ENCODE results near the gene NAP1L4.

NAP1L4 gene

GRCh38 chr11:2923446-2924375, 68.4 kb downstream of the NAP1L4 start:
- no peak for DNase-seq (ENCODE audit: low read depth, low spot score)

- DNase-seq (ENCODE audit: low read depth, low spot score), result no peak
Observed at GRCh38 chr11:2922655-2923054, 69.5 kb downstream of the NAP1L4 start.

GRCh38 chr11:2921742-2922493, 70.2 kb downstream of the NAP1L4 start:
- DNase-seq (ENCODE audit: low read depth, low spot score), result no peak

DNA sequence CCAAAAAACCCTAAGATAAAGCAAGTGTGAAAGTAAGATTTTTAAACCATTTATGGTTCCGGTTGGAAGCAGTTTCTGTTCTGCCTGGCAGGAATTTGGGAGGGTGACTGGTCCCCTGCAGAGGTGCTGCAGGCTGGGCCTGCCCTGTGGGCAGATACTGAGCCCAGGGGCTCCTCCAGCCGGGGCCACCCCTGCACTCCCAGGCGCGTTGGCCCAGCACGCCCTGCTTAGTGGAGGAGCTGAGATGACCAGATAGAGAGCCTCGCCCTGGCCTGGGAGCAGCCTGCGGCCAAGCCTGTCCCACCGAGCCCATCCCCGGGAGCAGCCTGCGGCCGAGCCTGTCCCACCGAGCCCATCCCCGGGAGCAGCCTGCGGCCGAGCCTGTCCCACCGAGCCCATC, 70.9 kb downstream of the NAP1L4 start:
- no peak for DNase-seq (ENCODE audit: low read depth, low spot score)

DNA sequence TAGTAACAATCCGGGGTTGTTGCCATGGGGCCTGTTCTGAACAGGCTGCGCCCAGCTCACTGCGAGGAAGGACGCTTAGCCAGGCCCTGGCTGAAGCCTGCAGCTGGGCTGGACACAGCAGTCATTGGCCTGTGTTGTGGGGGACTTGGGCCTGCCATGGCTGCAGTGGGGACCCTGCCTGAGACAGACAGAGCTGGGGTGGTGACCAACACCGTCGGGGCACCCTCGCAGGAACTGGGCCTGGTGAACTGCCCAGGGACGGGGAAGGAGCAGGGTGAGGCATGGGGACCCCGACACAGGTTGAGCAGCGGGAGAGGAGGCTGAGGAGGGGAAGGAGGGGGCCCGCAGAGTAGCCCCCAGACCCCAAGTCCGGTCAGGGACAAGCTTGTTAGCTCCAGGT, 71.8 kb downstream of the NAP1L4 start:
- no peak for DNase-seq (ENCODE audit: low read depth, low spot score)

DNA sequence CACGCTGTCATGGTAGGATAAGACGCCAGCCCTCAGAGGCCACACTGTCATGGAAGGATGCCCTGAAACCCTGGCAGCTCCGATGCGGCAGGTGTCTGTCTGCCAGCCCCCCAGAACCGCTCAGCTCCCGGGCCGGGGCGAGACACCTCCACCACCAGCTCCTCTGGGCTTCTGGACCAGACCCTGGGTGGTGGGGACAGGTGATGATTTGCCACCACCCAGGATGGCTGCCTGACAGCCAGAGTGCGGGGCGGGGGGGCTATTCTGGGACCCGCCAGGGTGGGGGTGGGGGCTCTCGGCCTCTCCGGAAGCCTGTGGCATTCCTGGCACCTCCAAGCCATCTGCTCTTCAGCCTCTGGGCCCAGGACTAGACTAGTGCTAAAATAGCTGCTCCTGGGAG, 72.3 kb downstream of the NAP1L4 start:
- DNase-seq (ENCODE audit: low read depth, low spot score), result no peak

DNA sequence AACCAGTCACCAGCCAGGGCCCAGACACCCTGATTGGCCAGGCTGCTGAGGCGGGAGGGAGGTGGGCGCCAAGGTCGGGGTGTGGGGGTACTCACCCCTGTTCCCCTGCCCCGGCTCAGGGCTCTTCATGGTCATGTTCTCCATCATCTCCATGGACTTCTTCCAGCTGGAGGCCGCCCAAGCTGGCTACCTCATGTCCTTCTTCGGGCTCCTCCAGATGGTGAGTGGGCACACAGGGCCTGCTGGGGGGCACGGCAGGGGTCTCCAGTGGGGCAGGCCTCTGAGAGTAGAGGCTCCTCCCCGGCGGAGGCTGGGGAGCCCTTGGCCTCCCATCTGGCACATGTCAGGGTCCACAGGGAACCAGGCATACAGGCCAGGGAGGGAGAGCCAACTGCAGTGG, 72.9 kb downstream of the NAP1L4 start:
- DNase-seq (ENCODE audit: low read depth, low spot score), result no peak

DNA sequence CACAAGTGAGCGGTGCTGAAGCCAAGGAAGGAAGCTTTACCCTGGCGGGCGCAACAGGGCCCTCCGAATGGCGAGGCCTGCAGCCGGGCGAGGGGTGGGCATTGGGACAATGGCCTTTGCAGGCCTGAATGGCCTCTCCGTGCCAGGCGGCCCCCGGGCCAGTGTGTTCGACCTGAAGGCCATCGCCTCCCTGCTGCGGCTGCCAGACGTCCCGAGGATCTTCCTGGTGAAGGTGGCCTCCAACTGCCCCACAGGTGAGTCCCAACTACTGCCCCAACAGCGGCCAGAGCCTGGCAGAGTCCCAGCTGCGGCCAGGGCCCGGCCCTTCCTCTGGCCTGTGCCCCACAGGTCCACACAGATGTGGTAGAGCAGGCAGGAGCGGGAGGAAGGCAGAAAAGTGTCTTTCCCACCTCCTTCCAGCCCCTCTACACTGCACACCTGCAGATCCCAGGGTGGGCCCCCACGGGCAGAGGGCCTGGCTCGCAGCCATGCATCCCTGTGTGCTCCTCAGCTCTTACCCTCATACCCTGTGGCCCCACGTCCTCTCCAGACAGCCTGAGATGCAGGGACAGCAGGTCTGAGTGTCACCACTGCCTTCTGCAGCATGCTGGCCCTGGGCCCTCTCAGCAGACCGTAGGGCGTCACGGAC, 74.2 kb downstream of the NAP1L4 start:
- DNase-seq (ENCODE audit: low read depth, low spot score), result no peak

DNA sequence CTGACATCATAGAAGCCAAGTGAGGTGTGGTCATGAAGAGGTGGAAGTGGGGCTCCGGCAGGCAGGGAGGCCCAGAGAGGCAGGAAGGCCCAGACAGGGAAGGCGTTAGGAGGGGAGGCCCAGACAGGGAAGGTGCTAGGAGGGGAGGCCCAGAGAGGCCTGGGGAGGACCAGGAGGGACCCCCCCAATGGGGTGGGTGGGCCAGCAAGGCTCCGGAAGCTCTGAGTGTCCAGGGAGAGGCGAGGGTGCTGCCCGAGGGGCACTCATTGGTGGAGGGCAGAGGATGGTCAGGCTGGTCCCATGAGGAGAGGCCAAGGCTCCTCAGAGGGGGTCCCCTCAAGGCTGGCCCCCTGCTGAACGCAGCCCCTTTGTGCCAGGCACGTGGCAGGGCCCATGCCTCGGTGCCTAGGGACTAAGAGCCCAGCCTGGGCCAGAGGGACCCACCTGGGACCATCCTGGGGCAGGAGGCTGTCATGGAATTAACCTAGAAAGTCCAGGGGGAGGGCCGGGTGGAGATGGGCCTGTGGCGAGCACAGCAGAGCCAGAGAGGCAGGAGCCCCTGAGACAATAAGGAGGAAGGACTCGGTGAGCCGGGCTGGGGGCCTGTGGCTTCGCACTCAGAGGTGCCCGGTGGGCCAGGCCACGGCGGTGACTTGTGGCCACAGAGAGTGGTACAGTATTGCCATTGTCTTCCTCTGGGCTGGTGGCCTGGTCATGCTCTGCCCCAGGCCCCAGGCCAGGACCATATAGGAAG, 75.1 kb downstream of the NAP1L4 start:
- DNase-seq (ENCODE audit: low read depth, low spot score), result no peak

DNA sequence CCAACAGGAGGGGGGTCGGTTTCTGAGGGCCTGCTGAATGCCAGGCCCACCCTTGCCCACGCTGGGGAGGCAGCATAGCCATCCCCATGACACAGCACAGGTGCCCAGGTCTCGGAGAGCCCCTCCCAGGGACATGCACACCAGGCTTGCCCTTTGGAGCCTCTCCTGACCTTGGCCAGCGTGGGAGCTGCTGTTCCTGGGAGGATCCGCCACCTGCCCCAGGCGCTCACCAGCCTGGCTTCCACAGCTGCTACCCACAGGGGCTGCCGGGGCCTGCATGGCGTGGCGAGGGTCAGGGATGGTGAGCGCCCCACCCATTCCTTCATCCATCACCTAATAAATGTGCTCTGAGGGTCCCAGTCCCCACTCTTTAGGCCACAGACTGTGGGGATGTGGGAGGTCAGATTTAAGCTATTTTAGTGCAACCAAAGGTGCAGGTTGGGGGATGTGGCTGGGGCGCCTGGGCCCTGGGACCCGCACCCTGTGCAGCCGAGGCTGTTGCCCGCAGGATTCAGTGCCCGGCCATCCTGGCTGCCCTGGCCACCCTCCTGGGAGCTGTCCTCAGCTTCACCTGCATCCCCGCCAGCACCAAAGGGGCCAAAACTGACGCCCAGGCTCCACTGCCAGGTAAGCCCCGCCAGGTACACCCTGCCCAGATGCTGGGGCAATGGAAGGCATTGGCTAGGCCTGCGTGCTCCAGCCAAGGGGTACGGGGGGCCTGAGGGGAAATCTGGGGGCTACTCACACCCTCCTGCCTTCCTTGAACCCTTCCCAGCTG, 75.8 kb downstream of the NAP1L4 start:
- no peak for DNase-seq (ENCODE audit: low read depth, low spot score)

DNA sequence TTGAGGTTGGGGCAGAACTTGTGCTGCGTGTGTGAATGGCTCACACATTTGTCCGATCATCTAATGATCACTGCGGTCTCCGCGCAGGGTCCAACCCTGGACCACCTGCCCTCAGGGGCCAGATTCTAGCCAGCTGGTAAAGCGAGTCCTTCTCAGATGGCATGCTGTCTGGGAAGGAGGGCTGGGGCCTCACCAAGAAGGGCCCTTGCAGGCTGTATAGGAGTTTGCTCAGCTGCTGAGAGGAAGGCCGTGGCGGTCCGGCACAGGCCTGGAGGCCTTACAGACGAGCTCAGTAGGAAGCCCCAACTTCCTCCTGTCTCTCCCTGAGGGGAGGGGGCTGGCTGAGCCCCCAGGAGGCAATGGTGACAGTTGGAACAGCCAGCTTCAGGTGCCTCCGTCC, 76.7 kb downstream of the NAP1L4 start:
- DNase-seq (ENCODE audit: low read depth, low spot score), result no peak

DNA sequence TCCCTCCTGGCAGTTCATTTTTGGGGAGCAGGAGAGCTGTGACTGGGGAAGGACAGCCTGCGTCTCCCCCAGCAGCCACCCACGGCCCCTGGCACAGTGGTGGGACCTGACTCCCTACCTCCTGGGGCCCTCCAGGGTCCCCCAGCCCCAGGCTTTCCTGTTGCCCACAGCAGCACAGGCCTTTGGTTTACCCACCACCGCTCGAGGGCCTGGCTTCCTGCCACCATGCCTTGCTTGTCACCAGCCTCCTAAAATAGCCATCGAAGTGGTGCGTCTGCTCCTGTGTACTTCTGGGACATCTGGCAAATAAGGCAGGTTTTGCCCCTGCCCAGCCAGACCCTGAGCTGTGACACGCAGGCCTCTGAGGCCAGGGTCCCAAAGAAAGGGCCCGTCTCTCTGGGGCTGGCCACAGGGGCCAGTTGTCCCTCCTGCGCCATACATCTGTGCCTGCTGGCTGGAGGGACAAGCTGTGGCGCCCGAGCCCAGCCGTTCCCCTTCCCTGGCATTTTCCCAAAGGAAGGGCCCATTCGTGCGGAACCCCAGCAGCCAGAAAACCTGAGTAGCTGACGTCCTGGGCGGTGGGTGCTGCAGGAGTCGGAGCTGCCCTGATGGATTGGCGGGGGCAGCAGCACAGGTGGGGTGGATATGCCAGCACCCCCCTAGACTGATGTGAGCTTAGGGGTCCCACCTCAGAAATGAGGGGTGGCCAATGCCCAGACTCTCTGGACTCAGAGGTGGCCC, 77.5 kb downstream of the NAP1L4 start:
- no peak for DNase-seq (ENCODE audit: low read depth, low spot score)

- no peak for DNase-seq (ENCODE audit: low read depth, low spot score)
Observed at GRCh38 chr11:2913776-2914175, 78.4 kb downstream of the NAP1L4 start.

DNA sequence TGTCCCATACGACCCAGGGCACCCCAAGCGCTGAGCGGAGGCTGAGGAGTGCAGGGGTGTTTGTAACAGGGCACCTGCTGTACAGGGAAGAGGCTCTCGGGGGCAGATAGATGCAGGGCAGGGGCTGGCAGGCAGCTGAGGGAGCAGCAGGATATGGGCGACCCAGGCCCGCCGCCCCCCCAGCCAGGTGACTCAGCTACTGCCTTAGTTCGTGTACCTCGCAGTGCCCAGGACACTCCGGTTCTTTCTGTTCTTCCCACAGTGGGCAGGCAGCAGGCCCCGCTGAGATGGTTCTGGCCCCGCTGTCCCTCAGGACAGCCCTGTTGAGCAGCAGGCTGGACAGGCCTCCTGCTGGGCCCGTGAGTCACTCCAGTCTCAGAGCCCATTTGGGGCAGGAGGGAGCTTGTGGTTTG, 79.1 kb downstream of the NAP1L4 start:
- DNase-seq (ENCODE audit: low read depth, low spot score), result no peak

DNA sequence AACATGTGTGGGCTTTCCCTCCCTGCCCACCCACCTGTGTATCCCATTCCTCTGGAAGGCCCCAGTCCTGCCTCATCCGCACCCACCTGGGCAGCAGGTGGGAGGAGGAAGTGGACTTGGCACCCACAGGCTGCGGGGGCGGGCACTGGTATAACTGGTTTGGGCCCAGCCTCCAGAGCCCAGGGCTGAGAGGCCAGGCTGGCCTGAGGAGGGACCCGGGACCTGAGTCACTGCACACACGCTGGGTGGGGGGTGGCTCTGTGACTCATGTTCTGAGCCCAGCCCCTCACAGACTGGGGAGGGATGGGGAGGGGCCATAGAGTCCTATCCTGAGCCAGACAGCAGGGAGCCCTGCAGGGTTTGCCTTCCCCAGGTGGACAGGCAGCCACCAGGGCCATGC, 79.6 kb downstream of the NAP1L4 start:
- no peak for DNase-seq (ENCODE audit: low read depth, low spot score)

- DNase-seq (ENCODE audit: low read depth, low spot score), result no peak
Observed at GRCh38 chr11:2911785-2912391, 80.2 kb downstream of the NAP1L4 start.

DNA sequence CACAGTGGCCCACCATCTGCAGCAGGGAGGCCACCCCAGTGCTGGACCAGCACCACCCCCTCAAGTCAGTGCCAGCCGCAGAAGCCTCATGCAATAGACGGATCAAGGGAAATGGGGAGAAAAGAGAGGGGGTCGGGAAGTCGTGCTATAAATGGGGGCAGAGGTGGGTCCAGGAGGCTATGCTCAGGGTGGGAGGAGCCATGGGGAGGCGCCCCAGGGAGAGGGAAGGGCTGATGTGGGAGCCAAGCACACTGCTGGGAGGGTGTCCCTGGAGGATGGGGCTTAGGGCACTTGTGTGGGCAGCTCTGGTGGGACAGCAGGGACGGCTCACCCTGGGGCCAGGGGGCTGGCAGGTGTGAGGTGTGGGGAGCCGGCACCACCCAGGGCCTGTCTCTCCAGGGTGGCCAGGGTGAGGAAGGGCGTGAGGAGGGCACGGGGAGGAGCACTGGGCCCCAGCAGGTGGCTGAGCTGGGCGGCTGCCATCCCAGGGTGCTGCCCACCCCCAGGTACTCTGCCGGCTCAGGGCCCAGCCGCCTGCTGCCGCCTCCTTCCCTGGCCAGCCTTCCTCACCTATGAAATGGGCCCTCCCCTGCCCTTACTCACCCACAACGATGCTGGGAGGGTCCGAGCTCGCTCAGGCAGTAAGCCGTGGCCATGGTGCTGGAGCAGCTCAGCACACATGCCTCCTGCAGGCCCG, 80.9 kb downstream of the NAP1L4 start:
- no peak for DNase-seq (ENCODE audit: low read depth, low spot score)

- no peak for DNase-seq (ENCODE audit: low read depth, low spot score)
Observed at GRCh38 chr11:2910401-2910955, 81.7 kb downstream of the NAP1L4 start.
